ENCODE data around the gene LRPPRC. TPM values are rescaled to one million over a fixed set of nuclear protein-coding genes. Genes with fewer than 3 reads are reported as not detected.

The LRPPRC gene
- total RNA-seq, 1 experiment from 2014 or later = 253 TPM

- no peak for TF ChIP-seq ZNF425 (CRISPR knock-in tag; conservative IDR thresholded peaks at IDR 0.05)
- no peak for TF ChIP-seq HMGXB4 (CRISPR knock-in tag; IDR thresholded peaks at IDR 0.05)
- no peak for TF ChIP-seq CREB1 (CRISPR knock-in tag; IDR thresholded peaks at IDR 0.05)
- TF ChIP-seq ZNF219 (CRISPR knock-in tag; IDR thresholded peaks at IDR 0.05; ENCODE audit: borderline replicate concordance) = no peak
These were observed 49.1 kb downstream of the LRPPRC start (continued) for GRCh38 chr2:43946685-43947084.

- Mint-ChIP-seq H3K4me3 (no peak overlapping the region), H3K27me3 (ENCODE audit: low read depth) (no peaks in the 10 kb centered on the region), H3K9me3 (no peaks in the 10 kb centered on the region), H3K36me3 (peaks cover 59% of the 10 kb centered on the region), H3K4me1 (peaks cover 51% of the 10 kb centered on the region), H3K27ac (peak overlapping the region; percentile 81)
- ATAC-seq = no peak
- TF ChIP-seq HMGA2 (CRISPR knock-in tag; IDR thresholded peaks at IDR 0.05) (no peak), ATF6 (CRISPR knock-in tag; IDR thresholded peaks at IDR 0.05) (no peak), HMGXB4 (CRISPR knock-in tag; IDR thresholded peaks at IDR 0.05) (no peak), CTCF (IDR thresholded peaks at IDR 0.05) (no peak), MXD4 (CRISPR knock-in tag; IDR thresholded peaks at IDR 0.05; ENCODE audit: borderline replicate concordance) (no peak), CREM (CRISPR knock-in tag; IDR thresholded peaks at IDR 0.05) (no peak), OVOL2 (CRISPR knock-in tag; IDR thresholded peaks at IDR 0.05; ENCODE audit: borderline replicate concordance) (no peak), TEAD1 (CRISPR knock-in tag; IDR thresholded peaks at IDR 0.05) (no peak), E2F4 (CRISPR knock-in tag; IDR thresholded peaks at IDR 0.05; ENCODE audit: borderline replicate concordance, low read depth) (no peak), ZNF416 (CRISPR knock-in tag; IDR thresholded peaks at IDR 0.05) (no peak), ZSCAN18 (CRISPR knock-in tag; IDR thresholded peaks at IDR 0.05) (no peak), FOXP4 (CRISPR knock-in tag; IDR thresholded peaks at IDR 0.05) (no peak), ZNF219 (CRISPR knock-in tag; IDR thresholded peaks at IDR 0.05; ENCODE audit: borderline replicate concordance) (no peak), JAZF1 (CRISPR knock-in tag; IDR thresholded peaks at IDR 0.05) (no peak), AR (CRISPR knock-in tag; IDR thresholded peaks at IDR 0.05) (no peak)
- CTCF ChIA-PET = interaction anchor here (1.9 kb wide), 1 partner anchor 68 kb away, joined by 5 read pairs; no protein-coding TSS in a partner anchor
- no peak for DNase-seq (ENCODE audit: low spot score)
- POLR2A ChIA-PET = no interaction called here
These were observed 50.4 kb downstream of the LRPPRC start for GRCh38 chr2:43945439-43945838.
